Fibroblast of mammary gland (primary cell): ENCODE results near the gene PBX4.
A peak's percentile ranks its signal among the peaks of the same experiment; 100 is the strongest.

Experiments used
- DNase-seq: peaks from one replicate; pipeline ENCODE4 v3.0.0-alpha.2; 2010; ENCODE audit warnings: low read depth
- H3K4me3 ChIP-seq: 2 replicates; pipeline ENCODE4 v1.5.1; 2011; ENCODE audit warnings: low read depth, mild to moderate bottlenecking, low read length, moderate library complexity; ENCODE audit not compliant: control insufficient read depth
- CTCF ChIP-seq: conservative IDR thresholded peaks from 2 replicates; pipeline ENCODE4 v1.5.1; 2011; ENCODE audit warnings: low read depth, low read length, inconsistent platforms; ENCODE audit not compliant: control insufficient read depth, insufficient read depth

Gene PBX4

GRCh38 chr19:19549804-19550464 is 68.6 kb downstream of the PBX4 start:
- DNase-seq, result no peak
- no peak overlapping the region for H3K4me3 ChIP-seq
- TF ChIP-seq CTCF, result no peak

GRCh38 chr19:19548915-19549759 is 69.3 kb downstream of the PBX4 start:
- peak; percentile 34 for DNase-seq
- no peak for TF ChIP-seq CTCF
- no peak overlapping the region for H3K4me3 ChIP-seq

GRCh38 chr19:19547674-19548336 is 70.7 kb downstream of the PBX4 start:
- TF ChIP-seq CTCF, result no peak
- DNase-seq, result no peak
- H3K4me3 ChIP-seq, result no peak overlapping the region

- H3K4me3 ChIP-seq, result no peak overlapping the region
- TF ChIP-seq CTCF, result no peak
- DNase-seq, result no peak
Measured at GRCh38 chr19:19546751-19547162, 71.7 kb downstream of the PBX4 start.

GRCh38 chr19:19545707-19546106 is 72.8 kb downstream of the PBX4 start:
- no peak for DNase-seq
- TF ChIP-seq CTCF, result no peak
- no peak overlapping the region for H3K4me3 ChIP-seq

GRCh38 chr19:19544954-19545591 is 73.4 kb downstream of the PBX4 start:
- H3K4me3 ChIP-seq, result no peak overlapping the region

More at GRCh38 chr19:19544954-19545591, 73.4 kb downstream of the PBX4 start:
- TF ChIP-seq CTCF, result no peak
- no peak for DNase-seq
